22Rv1 (cell line): ENCODE data around the gene CNPY3.

Source experiments
- CTCF ChIP-seq: fragments of 450-650 bp; IDR thresholded peaks from 2 replicates; pipeline ENCODE4 v1.5.1; 2017; ENCODE audit warnings: mild to moderate bottlenecking
- ZFX ChIP-seq: fragments of 450-650 bp; IDR thresholded peaks from 2 replicates; pipeline ENCODE4 v1.6.1; 2017; ENCODE audit warnings: antibody characterized with exemption, borderline replicate concordance

- TF ChIP-seq CTCF (no peak), ZFX (no peak)
Measured at GRCh38 chr6:42885702-42886101, 43.6 kb upstream of the CNPY3 start.
